COR-L47 (cell line): ENCODE measurements around the gene ABCB9.
"Not testable (repeated sequence)": the region's sequence is repeated elsewhere in the genome, so short reads cannot be mapped to it uniquely, and the experiment has no call there.

Experiments
- DNase-seq: peaks from one replicate; lab custom pipeline; 2025; lab: John Stamatoyannopoulos, UW

The ABCB9 gene

GRCh38 chr12:122965851-122966742 lies at the start of gene ABCB9:
Gene ABCB9 (minus strand): TSS chr12:122966463. CDS start chr12:122960235, 6,228 bp downstream.
- peak; percentile 86 for DNase-seq

DNA sequence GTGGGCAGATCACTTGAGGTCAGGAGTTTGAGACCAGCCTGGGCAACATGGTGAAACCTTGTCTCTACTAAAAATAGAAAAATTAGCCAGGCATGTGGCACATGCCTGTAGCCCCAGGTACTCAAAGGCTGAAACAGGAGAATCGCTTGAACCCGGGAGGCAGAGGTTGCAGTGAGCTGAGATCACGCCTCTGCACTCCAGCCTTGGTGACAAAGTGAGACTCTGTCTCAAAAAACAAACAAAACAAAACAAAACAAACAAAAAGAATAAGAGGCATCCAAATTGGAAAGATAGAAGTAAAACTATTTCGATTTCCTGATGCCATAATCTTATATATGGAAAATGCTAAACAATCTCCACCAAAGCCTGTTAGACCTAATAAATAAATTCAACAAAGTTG lies 48.2 kb upstream of the ABCB9 start:
- not testable (repeated sequence) for DNase-seq

- DNase-seq: no peak
These were observed 47.2 kb upstream of the ABCB9 start for GRCh38 chr12:123013185-123014095.

DNA sequence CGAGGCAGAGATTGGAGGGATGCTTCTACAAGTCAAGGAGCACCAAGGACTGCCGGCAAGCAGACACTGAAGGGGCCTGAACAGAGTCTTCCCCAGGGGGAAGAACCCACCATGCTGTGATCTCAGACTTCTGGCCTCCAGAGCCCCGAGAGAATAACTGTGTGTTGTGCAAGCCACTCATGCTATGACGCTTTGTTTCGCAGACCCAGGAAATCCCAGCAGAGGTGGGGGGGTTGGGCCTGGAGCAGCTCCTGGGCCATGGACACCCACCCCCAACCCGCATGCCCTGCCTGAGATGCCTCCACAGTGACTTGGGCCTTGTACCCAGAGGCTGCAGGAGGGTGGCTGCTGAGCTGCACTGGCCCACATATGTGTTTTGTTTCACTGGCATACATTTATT lies 45.4 kb upstream of the ABCB9 start:
- no peak for DNase-seq

GRCh38 chr12:123010681-123011080 lies 44.4 kb upstream of the ABCB9 start:
- DNase-seq: no peak

- no peak for DNase-seq
These were observed 43.8 kb upstream of the ABCB9 start for GRCh38 chr12:123010110-123010509.

DNA sequence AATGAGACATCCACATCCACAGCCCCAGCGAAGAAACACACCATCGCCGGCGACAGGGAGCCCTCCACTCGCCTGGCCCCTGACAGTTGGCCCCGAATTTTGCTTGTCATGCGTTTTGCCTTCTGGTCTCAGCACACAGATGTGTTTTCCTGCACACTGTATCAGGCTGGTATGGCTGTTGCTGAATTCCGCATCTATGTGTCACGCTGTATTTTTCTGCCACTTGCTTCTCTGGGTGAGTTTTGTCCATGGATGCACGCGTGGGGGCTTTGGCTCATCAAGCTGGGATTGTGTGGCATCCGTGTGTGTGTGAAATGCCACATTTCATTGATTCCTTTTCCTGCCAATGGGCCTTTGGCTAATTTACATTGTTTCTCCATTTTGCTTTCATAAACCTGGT lies 40.7 kb upstream of the ABCB9 start:
- no peak for DNase-seq

DNA sequence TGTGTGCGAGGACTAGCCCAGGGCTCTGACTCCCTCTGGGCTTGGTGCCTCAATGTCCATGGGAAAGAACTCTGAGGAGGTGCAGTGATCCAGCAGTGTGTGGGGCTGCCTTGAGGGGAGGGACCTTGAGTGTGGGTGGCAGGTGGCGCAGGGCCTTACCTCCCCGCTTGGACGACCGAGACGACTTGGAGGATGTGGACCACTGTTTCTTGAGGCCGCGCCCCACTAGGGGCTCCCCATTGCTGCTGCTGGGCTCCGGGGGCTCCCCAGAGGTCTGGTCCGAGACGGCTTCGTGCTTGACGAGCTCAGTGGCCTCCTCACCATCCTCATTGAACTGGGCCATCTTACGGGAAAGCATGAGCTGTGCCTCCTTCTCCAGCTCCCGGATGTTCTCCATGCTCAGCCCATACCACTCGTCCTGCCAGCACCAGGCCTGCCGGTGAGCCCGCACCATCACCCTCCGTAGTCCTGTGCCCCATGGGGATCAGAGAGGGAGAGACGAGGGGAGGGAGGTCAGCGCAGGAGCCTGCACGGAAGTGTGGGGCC lies 38.9 kb upstream of the ABCB9 start:
- DNase-seq: no peak

DNA sequence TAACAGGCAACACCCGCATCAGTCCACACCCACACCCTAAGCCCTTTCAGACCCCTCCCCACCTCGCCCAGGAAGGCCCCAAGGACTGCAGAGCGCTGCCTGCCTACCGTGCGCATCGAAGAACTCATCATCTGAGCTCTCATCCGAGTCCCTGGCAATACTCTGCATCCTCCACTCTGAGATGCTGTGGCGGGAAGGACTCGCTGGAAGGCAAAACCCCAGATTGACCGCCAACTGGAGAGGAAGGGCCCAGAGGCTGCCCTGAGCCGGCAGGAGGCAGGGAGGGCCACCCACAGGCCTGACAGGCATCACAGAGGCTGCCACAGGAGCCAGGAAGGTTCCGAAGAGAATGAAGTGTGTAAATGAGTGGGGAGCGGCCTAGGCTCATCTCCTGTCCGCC lies 38.0 kb upstream of the ABCB9 start:
- DNase-seq: no peak

GRCh38 chr12:123003257-123003656 lies 37.0 kb upstream of the ABCB9 start:
- DNase-seq: no peak

DNA sequence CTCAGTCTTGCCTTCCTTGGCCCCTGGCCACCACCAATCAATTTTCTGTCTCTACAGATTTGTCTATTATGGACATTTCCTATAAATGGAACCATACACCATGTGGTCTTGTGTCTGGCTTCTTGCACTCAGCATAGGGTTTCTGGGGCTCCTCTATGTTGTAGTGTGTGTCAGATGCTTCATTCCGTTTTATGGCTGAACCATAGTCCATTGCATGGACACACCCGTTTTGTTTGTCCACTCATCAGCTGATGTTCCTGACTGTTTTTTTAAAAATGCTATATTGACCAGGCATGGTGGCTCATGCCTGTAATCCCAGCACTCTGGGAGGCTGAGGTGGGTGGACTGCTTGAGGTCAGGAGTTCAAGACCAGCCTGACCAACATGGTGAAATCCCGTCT lies 35.2 kb upstream of the ABCB9 start:
- DNase-seq: no peak

- no peak for DNase-seq
These were observed 34.3 kb upstream of the ABCB9 start for GRCh38 chr12:123000578-123000977.

DNA sequence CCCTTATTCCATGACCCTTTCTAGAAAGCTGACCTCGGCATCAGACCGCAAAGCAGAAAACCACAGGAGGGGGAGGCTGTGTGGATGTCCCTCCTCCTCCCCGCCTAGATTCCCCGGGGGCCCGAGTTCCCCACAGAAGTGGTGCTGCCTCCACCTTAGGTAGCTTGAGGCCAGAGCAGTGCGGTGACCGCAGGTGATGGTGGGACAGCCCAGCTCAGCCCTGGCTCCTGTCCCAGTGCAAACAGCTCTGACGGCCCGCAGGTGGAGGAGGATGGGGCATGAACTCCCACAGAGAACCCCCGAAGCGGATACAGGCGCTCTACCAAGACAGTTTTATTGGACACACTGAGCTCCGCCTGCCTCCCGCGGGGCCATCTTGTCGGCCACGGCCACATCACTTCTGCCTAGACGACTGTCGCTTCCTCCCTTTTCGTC lies 33.7 kb upstream of the ABCB9 start:
- DNase-seq: no peak

DNA sequence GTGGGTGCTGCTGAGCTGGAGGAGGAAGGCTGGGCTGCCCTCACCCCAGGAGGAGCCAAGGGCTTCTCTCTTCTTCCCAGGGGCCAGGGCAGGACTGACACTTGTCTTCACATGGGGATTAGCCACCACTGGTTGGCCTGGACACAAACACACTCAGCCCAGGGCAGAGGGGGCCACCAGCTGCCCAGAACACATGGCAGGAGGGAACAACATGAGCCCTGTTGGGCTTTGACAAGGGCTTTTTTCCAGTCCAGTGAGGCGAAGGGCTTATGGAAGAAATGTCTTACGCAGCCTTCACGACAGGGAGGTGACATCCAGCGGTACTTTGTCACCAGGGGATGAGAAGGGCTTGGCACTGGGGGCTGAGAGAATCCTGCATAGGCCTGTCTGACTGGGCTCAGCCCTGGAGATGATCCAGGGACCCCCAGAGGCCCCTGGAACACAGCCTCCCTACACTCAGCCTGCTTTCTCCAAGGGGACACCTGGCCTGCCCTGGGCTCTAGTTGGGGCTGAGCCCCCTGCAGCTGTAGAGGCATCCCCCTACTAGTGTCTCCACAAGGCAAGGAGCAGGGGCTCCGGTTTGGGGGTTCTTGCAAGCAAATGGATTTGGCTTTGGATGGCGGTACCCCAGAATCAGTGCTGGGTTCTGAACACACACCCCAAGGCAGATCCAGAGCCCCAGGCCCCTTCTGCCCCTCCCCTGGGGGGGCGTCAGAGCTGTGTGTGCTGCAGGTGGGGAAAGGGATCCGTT lies 33.1 kb upstream of the ABCB9 start:
- no peak for DNase-seq

DNA sequence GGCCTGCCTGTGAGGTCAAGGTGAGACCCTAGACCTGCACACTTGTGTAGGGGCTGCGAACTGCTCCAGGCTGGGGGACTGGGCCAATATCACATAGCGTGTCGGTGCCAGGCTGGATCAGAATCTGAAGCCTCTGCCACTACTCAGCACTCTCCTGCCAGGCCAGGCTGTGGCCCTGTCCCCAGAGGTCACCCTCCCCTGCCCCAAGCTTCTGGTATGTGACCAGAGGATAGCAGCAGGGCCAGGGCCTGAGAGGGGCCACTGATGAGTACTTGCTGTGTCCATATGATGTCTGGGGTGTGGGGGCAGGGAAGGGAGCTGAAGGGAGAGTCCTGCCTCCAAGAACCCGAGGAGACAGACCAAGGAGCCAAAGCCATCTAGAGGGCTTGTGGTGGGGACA lies 32.1 kb upstream of the ABCB9 start:
- no peak for DNase-seq

DNA sequence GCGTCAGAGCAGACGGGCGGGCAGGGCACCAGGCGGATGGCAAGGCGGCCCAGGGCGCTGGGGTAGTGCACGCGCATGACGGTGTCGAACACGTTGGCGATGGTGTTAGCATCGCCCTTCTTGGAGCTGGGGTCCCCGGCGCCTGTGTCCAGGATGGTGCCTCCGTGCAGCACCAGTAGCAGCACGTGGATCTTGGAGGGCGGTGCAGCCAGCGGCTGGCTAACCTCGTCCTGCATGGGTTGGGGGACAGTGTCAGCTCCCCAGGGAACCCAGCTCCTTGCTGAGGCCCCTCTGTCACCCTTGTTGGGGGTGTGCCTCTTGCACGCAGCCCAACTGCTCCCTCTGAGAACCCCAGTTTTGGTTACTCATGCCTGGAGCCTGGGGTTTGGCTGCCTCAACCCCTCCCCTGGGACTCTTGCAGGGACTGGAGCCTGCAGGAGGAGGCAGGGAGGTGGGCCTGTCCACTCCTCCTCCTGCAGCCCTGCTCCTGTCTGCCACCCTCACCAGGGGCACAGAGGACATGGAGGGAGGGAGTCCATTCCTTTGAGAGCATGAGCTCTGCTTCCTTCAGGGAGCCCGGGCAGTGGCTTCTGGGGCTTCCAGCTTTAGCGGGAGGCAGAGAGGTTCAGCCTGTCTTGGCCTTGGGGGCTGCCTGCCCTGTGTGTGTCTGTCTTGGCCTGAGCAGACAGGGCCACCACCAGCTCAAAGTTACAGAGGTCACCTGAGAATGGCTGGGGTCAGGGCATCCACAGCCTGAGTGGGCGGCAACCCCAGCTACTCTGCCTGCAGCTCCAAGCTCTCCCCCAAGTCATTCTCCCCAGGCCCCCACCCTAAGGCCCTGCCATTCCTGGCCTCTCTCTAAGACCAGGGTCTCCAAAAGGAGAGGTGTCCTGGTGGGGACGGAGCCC lies 31.3 kb upstream of the ABCB9 start:
- DNase-seq: no peak

- DNase-seq: no peak
These were observed 30.5 kb upstream of the ABCB9 start for GRCh38 chr12:122996621-122997342.

DNA sequence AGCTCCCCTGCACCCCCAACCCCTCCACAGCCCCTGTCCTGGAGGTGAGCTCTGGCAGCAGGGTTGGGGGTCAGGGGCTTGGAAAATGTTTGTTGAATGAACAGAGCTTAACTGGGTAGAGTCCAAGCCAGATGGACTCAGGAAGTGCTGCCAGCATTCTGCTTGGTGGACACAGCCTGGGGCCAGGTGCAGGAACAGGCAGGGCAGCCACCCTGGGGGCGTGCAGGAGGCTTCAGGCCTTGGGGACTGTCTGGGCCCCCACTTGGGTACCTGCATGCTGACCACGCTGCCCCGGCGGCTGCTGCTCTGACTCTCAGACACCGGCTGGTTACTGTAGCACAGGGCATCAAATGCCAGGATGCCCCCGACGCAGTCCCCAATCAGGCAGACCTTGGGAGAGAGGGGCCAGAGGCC lies 29.9 kb upstream of the ABCB9 start:
- DNase-seq: no peak

DNA sequence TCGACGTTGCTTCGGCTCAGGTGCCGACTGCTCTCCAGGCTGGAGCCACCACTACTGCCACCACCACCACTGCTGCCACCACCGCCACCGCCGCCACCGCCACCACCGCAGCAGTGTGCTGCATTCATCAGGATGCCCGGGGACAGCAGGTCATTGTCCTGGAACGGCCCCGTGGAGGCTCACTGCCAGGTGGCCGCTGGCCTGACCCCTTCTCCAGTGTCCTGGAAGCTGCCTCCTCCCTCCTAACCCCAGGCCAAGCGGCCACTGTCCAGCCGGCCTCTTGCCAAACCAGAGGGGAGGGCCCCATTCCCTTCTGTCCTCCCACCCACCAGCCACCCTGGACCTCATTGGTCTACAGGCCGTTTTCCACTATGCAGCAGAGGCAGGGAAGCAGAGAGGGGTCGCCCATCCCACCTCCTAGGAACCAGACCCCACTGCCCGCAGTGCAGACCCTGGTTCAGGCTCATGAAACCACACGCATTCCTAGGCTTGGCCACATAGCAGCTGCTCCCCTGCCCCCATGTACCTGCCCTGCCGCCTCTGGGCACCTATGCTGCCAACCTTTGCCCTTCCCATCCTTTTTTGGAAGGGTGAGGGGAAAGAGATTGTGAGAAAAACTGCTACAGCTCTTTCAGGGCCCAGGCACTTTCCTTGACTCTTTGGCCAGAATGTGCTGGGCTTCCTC lies 29.4 kb upstream of the ABCB9 start:
- DNase-seq: no peak
